GM12875 (cell line): ENCODE data around the gene TLNRD1.

Source experiments
- H3K4me3 ChIP-seq: one replicate; pipeline ENCODE4 v1.5.1; 2011; ENCODE audit warnings: low read depth, low read length, control low read depth
- CTCF ChIP-seq: IDR thresholded peaks from 2 replicates; pipeline ENCODE4 v1.5.1; 2011; ENCODE audit warnings: low read depth, mild to moderate bottlenecking, control low read depth, inconsistent platforms, low read length, moderate library complexity, borderline replicate concordance; ENCODE audit not compliant: insufficient read depth

Gene TLNRD1

GRCh38 chr15:81047928-81048327, 47.2 kb downstream of the TLNRD1 start:
- no peak for TF ChIP-seq CTCF
- no peak overlapping the region for H3K4me3 ChIP-seq

DNA sequence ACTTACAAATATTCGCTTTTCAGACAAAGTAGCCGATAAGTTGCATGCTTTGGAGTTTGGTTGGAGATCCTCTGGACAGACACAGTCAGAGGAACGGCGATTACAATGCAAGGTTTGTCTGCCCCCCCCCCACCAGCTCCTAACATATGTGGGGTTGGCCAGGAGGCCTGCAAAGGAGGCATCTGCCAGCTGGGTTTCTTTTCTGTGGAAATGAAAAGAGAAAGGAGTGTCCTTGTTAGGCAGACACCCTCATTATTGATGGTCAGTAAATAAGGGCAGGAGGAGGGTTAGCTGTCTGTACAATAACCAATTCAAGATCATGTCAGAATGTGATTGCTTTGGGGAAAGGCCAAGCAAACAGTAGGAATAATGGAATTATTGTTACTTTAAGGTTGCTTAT, 49.1 kb downstream of the TLNRD1 start:
- TF ChIP-seq CTCF: no peak

DNA sequence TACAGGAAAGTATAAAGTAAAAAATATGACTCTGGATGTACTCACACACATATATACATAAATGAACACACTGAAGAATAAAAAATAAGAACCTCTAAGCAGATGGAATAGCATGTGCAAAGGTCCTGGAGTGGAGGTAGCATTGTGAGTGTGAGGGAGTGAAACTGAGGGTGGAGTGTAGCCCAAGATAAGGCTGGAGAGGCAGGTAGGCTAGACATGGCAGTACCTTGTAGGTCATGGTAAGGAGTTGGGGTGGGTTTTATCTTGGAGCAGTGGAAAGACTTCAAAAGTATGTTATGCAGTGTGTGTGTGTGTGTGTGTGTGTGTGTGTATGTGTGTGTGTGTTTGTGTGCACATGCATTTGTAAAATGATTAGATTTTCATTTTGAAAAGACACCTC, 49.5 kb downstream of the TLNRD1 start:
- no peak for TF ChIP-seq CTCF
- no peak overlapping the region for H3K4me3 ChIP-seq

More for the DNA sequence above, 49.1 kb downstream of the TLNRD1 start:
- H3K4me3 ChIP-seq: no peak overlapping the region

- H3K4me3 ChIP-seq: no peak overlapping the region
- no peak for TF ChIP-seq CTCF
Observed at GRCh38 chr15:81050805-81051204, 50.1 kb downstream of the TLNRD1 start.

- no peak overlapping the region for H3K4me3 ChIP-seq
- TF ChIP-seq CTCF: no peak
Observed at GRCh38 chr15:81052046-81052445, 51.3 kb downstream of the TLNRD1 start.

DNA sequence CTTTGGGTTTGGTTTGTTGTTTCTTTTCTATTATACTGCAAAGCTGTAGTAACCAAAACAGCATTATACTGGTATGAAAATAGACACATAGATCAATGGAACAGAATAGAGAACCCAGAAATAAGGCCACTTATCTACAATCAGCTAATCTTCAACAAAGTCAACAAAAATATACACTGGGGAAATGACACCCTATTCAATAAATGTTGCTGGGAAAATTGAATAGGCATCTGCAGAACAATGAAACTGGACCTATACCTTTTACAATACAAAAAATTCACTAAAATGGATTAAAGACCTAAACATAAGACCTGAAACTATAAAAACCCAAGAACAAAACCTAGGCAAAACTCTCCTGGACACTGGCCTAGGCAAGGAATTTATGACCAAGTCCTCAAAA, 52.9 kb downstream of the TLNRD1 start:
- TF ChIP-seq CTCF: no peak
- H3K4me3 ChIP-seq: no peak overlapping the region

GRCh38 chr15:81054236-81054635, 53.5 kb downstream of the TLNRD1 start:
- no peak overlapping the region for H3K4me3 ChIP-seq
- no peak for TF ChIP-seq CTCF
